OCI-LY7 (cell line): ENCODE data around the gene TNS2. TPM values are rescaled to one million over a fixed set of nuclear protein-coding genes. Genes with fewer than 3 reads are reported as not detected.

Source experiments
- BruUV-seq: library from RNA; stranded (reverse); fragments of 400-500 nt; replicated peaks from 2 replicates; lab custom pipeline; 2021; lab: Mats Ljungman, UMichigan
- CTCF ChIA-PET: fragments of 300-600 bp; sonication (Branson Sonifier 250); formaldehyde crosslinking; loops from one replicate; lab custom pipeline; 2022; ENCODE audit warnings: antibody characterized with exemption; ENCODE audit not compliant: unreplicated experiment; lab: Charles Lee
- POLR2A ChIA-PET: fragments of 300-600 bp; sonication (Branson Sonifier 250); formaldehyde crosslinking; loops from one replicate; lab custom pipeline; 2022; ENCODE audit warnings: antibody characterized with exemption; lab: Charles Lee
- DNase-seq: peaks from one replicate; pipeline ENCODE4 v3.0.0-alpha.2; 2015; ENCODE audit warnings: low spot score
- H2AFZ ChIP-seq: fragments of 200-600 bp; sonication (generic), shearing (Covaris generic); 2 replicates; pipeline ENCODE4 v1.6.1; 2014; ENCODE audit warnings: mild to moderate bottlenecking, antibody characterized with exemption, low read length, moderate library complexity
- H3K27ac ChIP-seq: fragments of 200-600 bp; sonication (generic); 2 replicates; pipeline ENCODE4 v1.5.1; 2014; ENCODE audit warnings: mixed run types, low read depth, mild to moderate bottlenecking, moderate library complexity, low read length, inconsistent platforms; ENCODE audit not compliant: poor library complexity, severe bottlenecking
- H3K36me3 ChIP-seq: fragments of 200-600 bp; sonication (generic); 2 replicates; pipeline ENCODE4 v1.6.1; 2014; ENCODE audit warnings: mild to moderate bottlenecking, antibody characterized with exemption, low read length, moderate library complexity, mixed read lengths; ENCODE audit not compliant: insufficient read depth
- H3K4me1 ChIP-seq: fragments of 200-600 bp; sonication (generic); 2 replicates; pipeline ENCODE4 v1.5.1; 2014; ENCODE audit warnings: mild to moderate bottlenecking, low read length; ENCODE audit not compliant: insufficient read depth, poor library complexity, severe bottlenecking
- H3K4me2 ChIP-seq: fragments of 200-600 bp; sonication (generic); 2 replicates; pipeline ENCODE4 v1.6.1; 2014; ENCODE audit warnings: mild to moderate bottlenecking, low read length
- H3K4me3 ChIP-seq: fragments of 200-600 bp; sonication (generic); 2 replicates; pipeline ENCODE4 v1.5.1; 2014; ENCODE audit warnings: mild to moderate bottlenecking, low read depth, low read length; ENCODE audit not compliant: poor library complexity, severe bottlenecking
- H3K79me2 ChIP-seq: fragments of 200-600 bp; sonication (generic); 2 replicates; pipeline ENCODE4 v1.6.1; 2016; ENCODE audit warnings: low read depth, mild to moderate bottlenecking, low read length, moderate library complexity, mixed read lengths; ENCODE audit not compliant: insufficient read depth
- H3K9me2 ChIP-seq: fragments of 200-600 bp; sonication (generic); 2 replicates; pipeline ENCODE4 v1.6.1; 2016; ENCODE audit warnings: mild to moderate bottlenecking, low read length, mixed read lengths; ENCODE audit not compliant: insufficient read depth
- H3K9me3 ChIP-seq: fragments of 200-600 bp; sonication (generic); 2 replicates; pipeline ENCODE4 v1.6.1; 2014; ENCODE audit warnings: mild to moderate bottlenecking, mixed run types, low read length, mixed read lengths
- H4K20me1 ChIP-seq: fragments of 200-600 bp; sonication (generic); 2 replicates; pipeline ENCODE4 v1.6.1; 2014; ENCODE audit warnings: mild to moderate bottlenecking, antibody characterized with exemption, low read length, moderate library complexity, mixed read lengths; ENCODE audit not compliant: insufficient read depth
- CTCF ChIP-seq: fragments of 200-600 bp; sonication (generic); conservative IDR thresholded peaks from 2 replicates; pipeline ENCODE4 v1.5.1; 2014; ENCODE audit warnings: mild to moderate bottlenecking, antibody characterized with exemption, low read length, moderate library complexity, mixed read lengths
- EZH2phosphoT487 ChIP-seq: fragments of 200-600 bp; sonication (generic); IDR thresholded peaks from 2 replicates; pipeline ENCODE4 v1.6.1; 2018; ENCODE audit warnings: low read depth, borderline replicate concordance, mild to moderate bottlenecking, mixed run types, antibody characterized with exemption, low read length, moderate library complexity, mixed read lengths
- intact Hi-C: fragments of 100-400 bp; cut with micrococcal nuclease; formaldehyde crosslinking; loops from one replicate; pipeline ENCODE4 v1.10.0; 2022; ENCODE audit not compliant: unreplicated experiment
- total RNA-seq, 2 experiments: library from RNA; depleted of rRNA in 1 of 2; stranded (reverse); fragments of >200 nt in 1 of 2; shearing (Covaris generic) in 1 of 2; gene quantifications; 2 replicates each; pipeline ENCODE4 v1.2.3, GENCODE V29; 2014 to 2022

TNS2 gene
- total RNA-seq, 2 experiments from 2014 or later = 0.25 to 1.6 TPM

- TF ChIP-seq EZH2phosphoT487 = no peak
- peak; percentile 93 for TF ChIP-seq CTCF
- no peak overlapping the region for H3K4me3 ChIP-seq
- peaks cover 17% of the 10 kb centered on the region; the same call in 1 of the 2 replicates for H3K36me3 ChIP-seq
- DNase-seq = peak; percentile 63
- no TSS peak for BruUV-seq
- no peak overlapping the region for H2AFZ ChIP-seq
- H3K9me3 ChIP-seq = no peaks in the 10 kb centered on the region
- H3K27ac ChIP-seq = no peak overlapping the region
- intact Hi-C loops = loop anchor here (1.0 kb wide), 1 partner anchor 33 kb away; no protein-coding TSS in a partner anchor
- no peaks in the 10 kb centered on the region for H3K79me2 ChIP-seq
- no peaks in the 10 kb centered on the region for H3K4me1 ChIP-seq
- no peaks in the 10 kb centered on the region for H4K20me1 ChIP-seq
- H3K9me2 ChIP-seq = no peaks in the 10 kb centered on the region
- POLR2A ChIA-PET = interaction anchor here (0.6 to 2.9 kb wide), 6 partner anchors 14 to 52 kb away, joined by 3 to 12 read pairs (median 3); partner anchors contain the start of genes SOAT2 and SPRYD3
- no peak overlapping the region for H3K4me2 ChIP-seq
- CTCF ChIA-PET = interaction anchor here (0.6 to 2.1 kb wide), 8 partner anchors 9 to 134 kb away, joined by 3 to 13 read pairs (median 6); partner anchors contain the start of genes IGFBP6 and SPRYD3
These were observed 16.4 kb downstream of the TNS2 start for GRCh38 chr12:53065975-53066931.

- POLR2A ChIA-PET = interaction anchor here (0.6 to 1.0 kb wide), 2 partner anchors 35 to 1127 kb away, joined by 3 read pairs; no protein-coding TSS in a partner anchor
- H3K4me2 ChIP-seq = no peak overlapping the region
- intact Hi-C loops = no loop called here
These were observed 17.5 kb downstream of the TNS2 start for GRCh38 chr12:53067074-53067992.

More at GRCh38 chr12:53067074-53067992, 17.5 kb downstream of the TNS2 start:
- DNase-seq = no peak
- no TSS peak for BruUV-seq
- Histone ChIP-seq H3K4me3 (no peak overlapping the region), H3K9me2 (no peaks in the 10 kb centered on the region), H3K27ac (no peak overlapping the region), H3K36me3 (peaks cover 24% of the 10 kb centered on the region; the same call in 1 of the 2 replicates), H3K9me3 (no peaks in the 10 kb centered on the region), H3K4me1 (no peaks in the 10 kb centered on the region), H4K20me1 (no peaks in the 10 kb centered on the region), H2AFZ (no peak overlapping the region), H3K79me2 (no peaks in the 10 kb centered on the region)
- TF ChIP-seq EZH2phosphoT487 (no peak), CTCF (no peak)
- CTCF ChIA-PET = interaction anchor here (0.6 to 2.1 kb wide), 6 partner anchors 14 to 192 kb away, joined by 3 to 13 read pairs (median 3); no protein-coding TSS in a partner anchor
